ENCODE results near the gene SGPL1. TPM values are rescaled to one million over a fixed set of nuclear protein-coding genes. Genes with fewer than 3 reads are reported as not detected.

Gene SGPL1
- total and polyA plus RNA-seq, 2 of the 8 experiments (the other 6 are each of a cell fraction or from before 2014, with no cell fraction given) = 20.5 to 51.6 TPM

DNA sequence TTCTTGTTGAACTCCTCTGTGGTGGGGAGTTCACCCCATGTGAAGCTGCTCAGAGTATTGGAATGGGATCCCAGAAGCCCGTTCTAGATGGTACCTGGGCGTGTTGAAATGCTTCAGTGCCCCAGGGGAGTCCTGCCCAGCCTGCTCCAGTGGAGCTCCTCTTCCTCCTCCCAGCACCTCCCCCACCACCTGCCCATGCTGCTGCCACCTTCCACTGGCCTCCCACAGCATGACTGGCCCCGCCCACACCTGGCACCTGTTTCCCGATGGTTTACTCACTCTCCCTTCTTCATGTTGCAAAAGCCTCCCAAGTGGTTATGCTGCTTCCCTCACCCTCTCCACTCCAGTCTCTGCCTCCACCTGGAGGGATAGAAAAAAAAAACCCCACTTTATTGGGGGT, 104.8 kb downstream of the SGPL1 start (continued):
- TF ChIP-seq SAP30 (IDR thresholded peaks at IDR 0.05; ENCODE audit: insufficient read depth, insufficient replicate concordance, low read length) (no peak), CEBPB (IDR thresholded peaks at IDR 0.05; ENCODE audit: low read depth, low read length) (no peak), SUZ12 (IDR thresholded peaks at IDR 0.05; ENCODE audit: low read length) (no peak), ZNF274 (IDR thresholded peaks at IDR 0.05; ENCODE audit: borderline replicate concordance, extremely low read depth, low read length) (no peak)
- TF ChIP-seq, protein P1, sequence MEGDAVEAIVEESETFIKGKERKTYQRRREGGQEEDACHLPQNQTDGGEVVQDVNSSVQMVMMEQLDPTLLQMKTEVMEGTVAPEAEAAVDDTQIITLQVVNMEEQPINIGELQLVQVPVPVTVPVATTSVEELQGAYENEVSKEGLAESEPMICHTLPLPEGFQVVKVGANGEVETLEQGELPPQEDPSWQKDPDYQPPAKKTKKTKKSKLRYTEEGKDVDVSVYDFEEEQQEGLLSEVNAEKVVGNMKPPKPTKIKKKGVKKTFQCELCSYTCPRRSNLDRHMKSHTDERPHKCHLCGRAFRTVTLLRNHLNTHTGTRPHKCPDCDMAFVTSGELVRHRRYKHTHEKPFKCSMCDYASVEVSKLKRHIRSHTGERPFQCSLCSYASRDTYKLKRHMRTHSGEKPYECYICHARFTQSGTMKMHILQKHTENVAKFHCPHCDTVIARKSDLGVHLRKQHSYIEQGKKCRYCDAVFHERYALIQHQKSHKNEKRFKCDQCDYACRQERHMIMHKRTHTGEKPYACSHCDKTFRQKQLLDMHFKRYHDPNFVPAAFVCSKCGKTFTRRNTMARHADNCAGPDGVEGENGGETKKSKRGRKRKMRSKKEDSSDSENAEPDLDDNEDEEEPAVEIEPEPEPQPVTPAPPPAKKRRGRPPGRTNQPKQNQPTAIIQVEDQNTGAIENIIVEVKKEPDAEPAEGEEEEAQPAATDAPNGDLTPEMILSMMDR (IDR thresholded peaks at IDR 0.05; ENCODE audit: control extremely low read depth in 1 of 3, insufficient read depth in 1 of 3, low read depth in 1 of 3, low read length in 3 of 3) = no peak
- TF ChIP-seq, protein P2, sequence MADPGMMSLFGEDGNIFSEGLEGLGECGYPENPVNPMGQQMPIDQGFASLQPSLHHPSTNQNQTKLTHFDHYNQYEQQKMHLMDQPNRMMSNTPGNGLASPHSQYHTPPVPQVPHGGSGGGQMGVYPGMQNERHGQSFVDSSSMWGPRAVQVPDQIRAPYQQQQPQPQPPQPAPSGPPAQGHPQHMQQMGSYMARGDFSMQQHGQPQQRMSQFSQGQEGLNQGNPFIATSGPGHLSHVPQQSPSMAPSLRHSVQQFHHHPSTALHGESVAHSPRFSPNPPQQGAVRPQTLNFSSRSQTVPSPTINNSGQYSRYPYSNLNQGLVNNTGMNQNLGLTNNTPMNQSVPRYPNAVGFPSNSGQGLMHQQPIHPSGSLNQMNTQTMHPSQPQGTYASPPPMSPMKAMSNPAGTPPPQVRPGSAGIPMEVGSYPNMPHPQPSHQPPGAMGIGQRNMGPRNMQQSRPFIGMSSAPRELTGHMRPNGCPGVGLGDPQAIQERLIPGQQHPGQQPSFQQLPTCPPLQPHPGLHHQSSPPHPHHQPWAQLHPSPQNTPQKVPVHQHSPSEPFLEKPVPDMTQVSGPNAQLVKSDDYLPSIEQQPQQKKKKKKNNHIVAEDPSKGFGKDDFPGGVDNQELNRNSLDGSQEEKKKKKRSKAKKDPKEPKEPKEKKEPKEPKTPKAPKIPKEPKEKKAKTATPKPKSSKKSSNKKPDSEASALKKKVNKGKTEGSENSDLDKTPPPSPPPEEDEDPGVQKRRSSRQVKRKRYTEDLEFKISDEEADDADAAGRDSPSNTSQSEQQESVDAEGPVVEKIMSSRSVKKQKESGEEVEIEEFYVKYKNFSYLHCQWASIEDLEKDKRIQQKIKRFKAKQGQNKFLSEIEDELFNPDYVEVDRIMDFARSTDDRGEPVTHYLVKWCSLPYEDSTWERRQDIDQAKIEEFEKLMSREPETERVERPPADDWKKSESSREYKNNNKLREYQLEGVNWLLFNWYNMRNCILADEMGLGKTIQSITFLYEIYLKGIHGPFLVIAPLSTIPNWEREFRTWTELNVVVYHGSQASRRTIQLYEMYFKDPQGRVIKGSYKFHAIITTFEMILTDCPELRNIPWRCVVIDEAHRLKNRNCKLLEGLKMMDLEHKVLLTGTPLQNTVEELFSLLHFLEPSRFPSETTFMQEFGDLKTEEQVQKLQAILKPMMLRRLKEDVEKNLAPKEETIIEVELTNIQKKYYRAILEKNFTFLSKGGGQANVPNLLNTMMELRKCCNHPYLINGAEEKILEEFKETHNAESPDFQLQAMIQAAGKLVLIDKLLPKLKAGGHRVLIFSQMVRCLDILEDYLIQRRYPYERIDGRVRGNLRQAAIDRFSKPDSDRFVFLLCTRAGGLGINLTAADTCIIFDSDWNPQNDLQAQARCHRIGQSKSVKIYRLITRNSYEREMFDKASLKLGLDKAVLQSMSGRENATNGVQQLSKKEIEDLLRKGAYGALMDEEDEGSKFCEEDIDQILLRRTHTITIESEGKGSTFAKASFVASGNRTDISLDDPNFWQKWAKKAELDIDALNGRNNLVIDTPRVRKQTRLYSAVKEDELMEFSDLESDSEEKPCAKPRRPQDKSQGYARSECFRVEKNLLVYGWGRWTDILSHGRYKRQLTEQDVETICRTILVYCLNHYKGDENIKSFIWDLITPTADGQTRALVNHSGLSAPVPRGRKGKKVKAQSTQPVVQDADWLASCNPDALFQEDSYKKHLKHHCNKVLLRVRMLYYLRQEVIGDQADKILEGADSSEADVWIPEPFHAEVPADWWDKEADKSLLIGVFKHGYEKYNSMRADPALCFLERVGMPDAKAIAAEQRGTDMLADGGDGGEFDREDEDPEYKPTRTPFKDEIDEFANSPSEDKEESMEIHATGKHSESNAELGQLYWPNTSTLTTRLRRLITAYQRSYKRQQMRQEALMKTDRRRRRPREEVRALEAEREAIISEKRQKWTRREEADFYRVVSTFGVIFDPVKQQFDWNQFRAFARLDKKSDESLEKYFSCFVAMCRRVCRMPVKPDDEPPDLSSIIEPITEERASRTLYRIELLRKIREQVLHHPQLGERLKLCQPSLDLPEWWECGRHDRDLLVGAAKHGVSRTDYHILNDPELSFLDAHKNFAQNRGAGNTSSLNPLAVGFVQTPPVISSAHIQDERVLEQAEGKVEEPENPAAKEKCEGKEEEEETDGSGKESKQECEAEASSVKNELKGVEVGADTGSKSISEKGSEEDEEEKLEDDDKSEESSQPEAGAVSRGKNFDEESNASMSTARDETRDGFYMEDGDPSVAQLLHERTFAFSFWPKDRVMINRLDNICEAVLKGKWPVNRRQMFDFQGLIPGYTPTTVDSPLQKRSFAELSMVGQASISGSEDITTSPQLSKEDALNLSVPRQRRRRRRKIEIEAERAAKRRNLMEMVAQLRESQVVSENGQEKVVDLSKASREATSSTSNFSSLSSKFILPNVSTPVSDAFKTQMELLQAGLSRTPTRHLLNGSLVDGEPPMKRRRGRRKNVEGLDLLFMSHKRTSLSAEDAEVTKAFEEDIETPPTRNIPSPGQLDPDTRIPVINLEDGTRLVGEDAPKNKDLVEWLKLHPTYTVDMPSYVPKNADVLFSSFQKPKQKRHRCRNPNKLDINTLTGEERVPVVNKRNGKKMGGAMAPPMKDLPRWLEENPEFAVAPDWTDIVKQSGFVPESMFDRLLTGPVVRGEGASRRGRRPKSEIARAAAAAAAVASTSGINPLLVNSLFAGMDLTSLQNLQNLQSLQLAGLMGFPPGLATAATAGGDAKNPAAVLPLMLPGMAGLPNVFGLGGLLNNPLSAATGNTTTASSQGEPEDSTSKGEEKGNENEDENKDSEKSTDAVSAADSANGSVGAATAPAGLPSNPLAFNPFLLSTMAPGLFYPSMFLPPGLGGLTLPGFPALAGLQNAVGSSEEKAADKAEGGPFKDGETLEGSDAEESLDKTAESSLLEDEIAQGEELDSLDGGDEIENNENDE (IDR thresholded peaks at IDR 0.05; ENCODE audit: insufficient replicate concordance, low read length) = no peak
